Stomach (tissue), 4 donors: Measurements from ENCODE around the gene B4GALT4.

ENCODE experiments used
- CTCF ChIP-seq, 7 experiments: fragments of 450-650 bp in 4 of 7; fragments of 200-600 bp in 3 of 7; sonication (generic) in 3 of 7; IDR thresholded peaks; one replicate each; pipeline ENCODE4 v1.5.1; 2016 to 2019; ENCODE audit warnings: antibody characterized with exemption in 7 of 7, control low read depth in 2 of 7, mild to moderate bottlenecking in 1 of 7
- POLR2A ChIP-seq, 4 donors: fragments of 450-650 bp; IDR thresholded peaks; one replicate each; pipeline ENCODE4 v1.6.1; 2016; ENCODE audit warnings: antibody characterized with exemption in 4 of 4, control low read depth in 2 of 4, mild to moderate bottlenecking in 1 of 4, moderate library complexity in 1 of 4

- no peak for TF ChIP-seq POLR2A (IDR thresholded peaks at IDR 0.05)
- no peak for TF ChIP-seq CTCF (IDR thresholded peaks at IDR 0.05)
Measured at GRCh38 chr3:119176778-119177177, 63.9 kb downstream of the B4GALT4 start.
